Prostate gland (tissue), 2 donors: ENCODE results near the gene NACC1. TPM values are rescaled to one million over a fixed set of nuclear protein-coding genes. Genes with fewer than 3 reads are reported as not detected.

ENCODE experiments used
- DNase-seq: peaks from one replicate; pipeline ENCODE4 v3.0.0-alpha.2; 2019; ENCODE audit warnings: low spot score
- H3K27ac ChIP-seq, 2 donors: fragments of 200-600 bp; sonication (generic); 2 replicates each; pipeline ENCODE4 v1.5.1; 2017 to 2019
- H3K27me3 ChIP-seq: fragments of 200-600 bp; sonication (generic); replicated peaks from 2 replicates; pipeline ENCODE4 v1.5.1; 2019; ENCODE audit not compliant: insufficient read depth
- H3K36me3 ChIP-seq, 2 donors: fragments of 200-600 bp; sonication (generic); 1 replicate in 1 of 2; 2 replicates in 1 of 2; pipeline versions ENCODE4 v1.5.1 to v1.8.1; 2017 to 2019
- H3K4me1 ChIP-seq: fragments of 200-600 bp; sonication (generic); replicated peaks from 2 replicates; pipeline ENCODE4 v1.5.1; 2019
- H3K4me3 ChIP-seq, 2 donors: fragments of 200-600 bp; sonication (generic); 2 replicates each; pipeline ENCODE4 v1.5.1; 2017 to 2019
- H3K9me3 ChIP-seq: fragments of 200-600 bp; sonication (generic); 2 replicates; pipeline ENCODE4 v1.5.1; 2017
- POLR2A ChIP-seq: fragments of 450-650 bp; IDR thresholded peaks from one replicate; pipeline ENCODE4 v1.6.1; 2016; ENCODE audit warnings: antibody characterized with exemption, mild to moderate bottlenecking
- POLR2AphosphoS5 ChIP-seq: sonication (generic); formaldehyde crosslinking; IDR thresholded peaks from one replicate; pipeline ENCODE4 v1.6.1; 2017; ENCODE audit warnings: antibody characterized with exemption
- WGBS: methylation state at CpG from one replicate; pipeline ENCODE4 v1.1.5; 2018; 5-methylcytosine and 5-hydroxymethylcytosine counted together
- intact Hi-C: fragments of 100-400 bp; cut with DNase I; formaldehyde crosslinking; loops from one replicate; pipeline ENCODE4 v1.14.2; 2022
- total RNA-seq, 2 donors: library from RNA; depleted of rRNA; stranded (reverse); fragments of >200 nt; gene quantifications; one replicate each; pipeline ENCODE4 v1.1.0, GENCODE V29; 2016
- TF ChIP-seq, protein P1 (sequence below), 4 experiments: fragments of 200-600 bp in 2 of 4; fragments of 450-650 bp in 2 of 4; sonication (generic) in 2 of 4; IDR thresholded peaks; 1 replicate in 3 of 4; 2 replicates in 1 of 4; pipeline ENCODE4 v1.5.1; 2016 to 2019; ENCODE audit warnings: antibody characterized with exemption in 4 of 4, mild to moderate bottlenecking in 2 of 4, moderate library complexity in 2 of 4

NACC1 gene
- total RNA-seq, 2 donors from 2014 or later: 52.4 to 91.9 TPM

DNA sequence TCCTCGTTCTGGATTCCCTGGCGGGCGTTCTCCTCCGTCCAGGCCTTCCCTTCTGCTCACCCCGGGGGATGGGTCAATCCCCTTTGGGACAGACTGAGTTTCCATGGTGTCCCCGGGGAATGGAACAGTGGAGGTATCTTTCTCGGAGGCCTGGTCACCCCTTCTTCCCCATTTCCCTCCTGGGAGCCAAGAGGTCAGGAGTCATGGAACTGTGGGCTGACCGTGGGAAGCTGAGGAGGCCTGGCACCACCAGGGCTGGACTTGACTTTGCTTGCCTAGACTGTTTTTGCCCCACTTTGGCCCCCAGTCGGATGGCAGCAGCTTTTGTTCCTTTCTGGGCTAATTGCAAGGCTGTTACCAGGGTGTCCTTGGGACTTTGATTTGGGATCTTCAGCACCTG, 2.0 kb downstream of the NACC1 start:
- peaks cover 11% of the 10 kb centered on the region for H3K4me1 ChIP-seq

DNA sequence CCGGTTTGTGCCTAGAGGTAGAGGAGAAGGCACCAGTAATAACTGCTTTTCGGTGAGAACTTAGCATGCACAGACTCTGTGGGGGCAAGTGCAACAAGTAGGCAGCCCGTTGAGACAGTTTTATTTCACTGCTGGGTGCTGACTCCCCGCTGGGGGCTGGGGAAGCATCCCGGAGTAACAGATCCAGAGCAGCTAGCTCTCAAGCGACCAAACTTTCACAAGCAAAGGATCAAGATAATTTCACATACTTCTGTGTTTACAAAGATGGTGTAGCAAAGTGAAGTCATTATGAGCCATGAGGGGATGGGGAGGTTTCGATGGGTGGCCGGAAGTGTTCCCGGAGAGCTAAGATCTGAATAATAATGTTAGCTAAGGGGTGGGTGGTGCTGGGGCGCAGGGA, 2.8 kb downstream of the NACC1 start:
- DNase-seq: no peak
- intact Hi-C loops: no loop called here
- H3K27me3 ChIP-seq: no peaks in the 10 kb centered on the region
- H3K4me3 ChIP-seq: no peak overlapping the region
- H3K27ac ChIP-seq: no peak overlapping the region
- 66% methylated on average over 10 of the region's 10 CpGs for WGBS
- no peaks in the 10 kb centered on the region for H3K36me3 ChIP-seq
- no peaks in the 10 kb centered on the region for H3K9me3 ChIP-seq
- H3K4me1 ChIP-seq: peaks cover 3% of the 10 kb centered on the region
- TF ChIP-seq POLR2A: no peak
- TF ChIP-seq POLR2AphosphoS5: no peak
- TF ChIP-seq, protein P1, sequence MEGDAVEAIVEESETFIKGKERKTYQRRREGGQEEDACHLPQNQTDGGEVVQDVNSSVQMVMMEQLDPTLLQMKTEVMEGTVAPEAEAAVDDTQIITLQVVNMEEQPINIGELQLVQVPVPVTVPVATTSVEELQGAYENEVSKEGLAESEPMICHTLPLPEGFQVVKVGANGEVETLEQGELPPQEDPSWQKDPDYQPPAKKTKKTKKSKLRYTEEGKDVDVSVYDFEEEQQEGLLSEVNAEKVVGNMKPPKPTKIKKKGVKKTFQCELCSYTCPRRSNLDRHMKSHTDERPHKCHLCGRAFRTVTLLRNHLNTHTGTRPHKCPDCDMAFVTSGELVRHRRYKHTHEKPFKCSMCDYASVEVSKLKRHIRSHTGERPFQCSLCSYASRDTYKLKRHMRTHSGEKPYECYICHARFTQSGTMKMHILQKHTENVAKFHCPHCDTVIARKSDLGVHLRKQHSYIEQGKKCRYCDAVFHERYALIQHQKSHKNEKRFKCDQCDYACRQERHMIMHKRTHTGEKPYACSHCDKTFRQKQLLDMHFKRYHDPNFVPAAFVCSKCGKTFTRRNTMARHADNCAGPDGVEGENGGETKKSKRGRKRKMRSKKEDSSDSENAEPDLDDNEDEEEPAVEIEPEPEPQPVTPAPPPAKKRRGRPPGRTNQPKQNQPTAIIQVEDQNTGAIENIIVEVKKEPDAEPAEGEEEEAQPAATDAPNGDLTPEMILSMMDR (IDR thresholded peaks at IDR 0.05): no peak

More for the DNA sequence above, 2.0 kb downstream of the NACC1 start:
- WGBS: 66% methylated on average over 9 of the region's 9 CpGs
- H3K36me3 ChIP-seq: no peaks in the 10 kb centered on the region
- TF ChIP-seq, protein P1 (IDR thresholded peaks at IDR 0.05): no peak
- TF ChIP-seq POLR2A (no peak), POLR2AphosphoS5 (no peak)
- intact Hi-C loops: no loop called here
- no peak overlapping the region for H3K27ac ChIP-seq
- no peaks in the 10 kb centered on the region for H3K27me3 ChIP-seq
- no peak for DNase-seq
- no peaks in the 10 kb centered on the region for H3K9me3 ChIP-seq
- H3K4me3 ChIP-seq: no peak overlapping the region

DNA sequence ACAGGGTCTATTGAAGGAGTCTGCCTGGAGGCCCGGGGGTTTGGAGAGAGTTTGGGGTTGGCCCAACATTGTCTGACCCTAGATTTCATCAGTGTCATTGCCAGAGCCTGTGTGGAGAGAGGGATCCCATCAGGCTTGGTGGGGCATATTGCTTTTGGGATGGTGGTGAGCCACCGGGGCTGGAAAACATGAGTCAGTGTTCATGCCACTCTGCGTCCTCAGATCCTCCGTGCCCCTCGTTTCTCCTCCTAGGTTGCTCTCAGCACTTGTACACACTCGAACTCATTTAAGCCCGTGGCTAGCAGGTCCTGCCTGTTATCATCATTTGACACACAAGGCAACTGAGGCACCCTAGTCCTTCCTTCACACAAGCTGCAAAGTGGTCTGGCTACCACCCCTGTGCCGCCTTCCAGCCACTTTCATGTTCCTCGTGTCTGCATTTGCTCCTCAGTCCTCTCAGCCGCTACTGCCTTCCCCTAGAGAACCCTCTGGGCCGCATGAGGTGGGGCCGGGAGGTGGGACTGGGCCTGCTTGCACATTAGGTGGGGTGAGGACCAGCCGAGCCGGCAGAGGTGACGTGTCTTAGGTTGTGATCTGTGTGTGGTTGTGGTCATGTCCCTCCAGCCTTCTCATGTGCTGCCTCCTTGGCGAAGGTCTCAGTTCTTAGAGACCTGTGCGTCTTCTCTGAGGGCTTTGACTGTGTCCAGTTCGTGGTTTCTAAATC, 3.6 kb downstream of the NACC1 start:
- Histone ChIP-seq H3K4me1 (no peaks in the 10 kb centered on the region), H3K36me3 (no peaks in the 10 kb centered on the region), H3K27ac (no peak overlapping the region), H3K4me3 (no peak overlapping the region), H3K9me3 (no peaks in the 10 kb centered on the region), H3K27me3 (no peaks in the 10 kb centered on the region)
- intact Hi-C loops: no loop called here
- no peak for DNase-seq
- 85% methylated on average over 18 of the region's 18 CpGs for WGBS
- TF ChIP-seq, protein P1 (IDR thresholded peaks at IDR 0.05): no peak
- TF ChIP-seq POLR2AphosphoS5: no peak
- no peak for TF ChIP-seq POLR2A

DNA sequence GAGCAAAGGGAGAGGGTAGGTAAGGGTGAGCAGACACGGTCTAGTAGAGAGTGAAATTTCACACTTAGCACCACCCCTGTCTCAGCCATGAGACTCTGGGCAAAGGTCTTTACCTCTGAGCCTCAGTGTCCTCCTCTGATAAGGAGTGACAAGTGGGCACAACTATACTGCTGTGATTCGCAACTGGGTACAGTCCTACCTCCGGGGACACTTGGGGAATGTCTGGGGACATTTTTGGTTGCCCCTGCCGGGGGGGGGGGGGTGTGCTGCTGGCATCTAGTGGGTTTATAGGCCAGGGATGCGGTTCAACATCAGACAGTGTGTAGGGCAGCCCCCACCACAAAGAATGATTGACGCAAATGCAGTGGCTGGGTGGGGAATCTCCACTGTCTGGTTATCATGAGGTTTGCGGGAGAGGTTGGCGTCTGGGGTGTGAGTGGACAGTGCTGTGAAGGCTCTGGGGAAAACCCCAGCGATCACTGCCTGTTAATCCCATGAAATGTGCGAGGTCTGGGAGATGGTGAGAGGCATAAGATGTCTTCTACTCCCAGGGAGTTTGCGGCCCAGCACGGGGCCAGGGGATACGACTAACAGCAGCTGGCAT, 4.3 kb downstream of the NACC1 start:
- no peaks in the 10 kb centered on the region for H3K9me3 ChIP-seq
- no peaks in the 10 kb centered on the region for H3K27me3 ChIP-seq
- DNase-seq: no peak
- WGBS: 88% methylated on average over 13 of the region's 13 CpGs
- intact Hi-C loops: no loop called here
- TF ChIP-seq, protein P1 (IDR thresholded peaks at IDR 0.05): no peak
- TF ChIP-seq POLR2A: no peak
- no peak for TF ChIP-seq POLR2AphosphoS5
- no peaks in the 10 kb centered on the region for H3K4me1 ChIP-seq
- H3K4me3 ChIP-seq: no peak overlapping the region
- no peaks in the 10 kb centered on the region for H3K36me3 ChIP-seq
- H3K27ac ChIP-seq: no peak overlapping the region
